Measurements from ENCODE around the gene OR51I2.

OR51I2 gene

GRCh38 chr11:5505363-5506048 lies 56.4 kb downstream of the OR51I2 start:
- no peak for DNase-seq

Measured in anterior cingulate cortex (tissue), 58 donors.